IPS-NIHi11 (cell line): Measurements from ENCODE around the gene CLEC4G.
"Not testable (repeated sequence)": the region's sequence is repeated elsewhere in the genome, so short reads cannot be mapped to it uniquely, and the experiment has no call there.

Experiments used
- DNase-seq: peaks from one replicate; pipeline ENCODE4 v3.0.0; 2012; ENCODE audit warnings: mixed read lengths, low spot score

CLEC4G gene

DNA sequence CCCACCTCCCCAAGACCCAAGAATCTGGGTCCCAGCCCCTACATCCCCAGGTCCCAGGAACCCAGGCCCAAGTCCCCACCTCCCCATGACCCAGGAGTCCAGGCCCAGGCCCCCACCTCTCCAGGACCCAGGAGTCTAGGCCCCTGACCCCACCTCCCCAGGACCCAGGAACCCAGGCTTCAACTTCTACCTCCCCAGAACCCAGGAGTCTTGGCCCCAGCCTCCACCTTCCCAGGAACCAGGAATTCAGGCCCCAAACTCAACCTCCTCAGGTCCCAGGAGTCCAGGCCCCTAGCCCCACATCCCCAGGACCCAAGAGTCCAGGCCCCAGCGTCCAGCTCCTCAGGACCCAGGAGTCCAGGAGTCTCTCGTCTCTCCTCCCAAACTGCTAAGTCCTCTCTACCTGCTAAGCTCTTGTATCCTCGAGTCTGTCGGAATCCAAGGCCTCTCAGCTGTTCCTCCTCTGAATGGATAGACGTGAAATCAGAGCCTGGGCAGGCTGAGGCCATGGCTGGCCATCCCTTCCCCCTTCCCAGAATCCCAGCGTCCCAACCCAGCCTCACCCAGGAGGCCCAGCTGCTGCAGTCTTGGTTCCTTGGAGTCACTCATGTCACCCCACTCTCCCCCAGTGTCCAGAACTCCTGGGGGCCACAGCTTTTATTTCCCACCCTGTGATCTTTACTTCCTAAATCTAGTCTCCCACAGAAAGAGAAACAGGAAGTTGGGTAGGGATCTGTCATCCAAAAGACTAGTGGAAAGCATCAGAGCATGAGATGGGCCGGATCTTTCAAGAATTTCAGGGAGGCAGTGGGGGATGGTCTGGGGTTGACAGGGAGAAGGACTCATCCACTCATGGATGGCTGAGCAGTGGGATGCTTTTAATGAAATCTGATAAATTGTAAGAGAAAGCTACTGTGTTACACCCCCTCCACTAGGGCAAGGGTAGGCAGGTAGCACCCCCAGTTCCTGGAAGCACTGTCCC lies 15.3 kb upstream of the CLEC4G start, which contains the start of gene CD209:
TSS of gene CD209 (minus strand) at position 632 of the 982 bp plus-strand sequence. CDS start at position 609, 23 bp downstream.
- DNase-seq: no peak

DNA sequence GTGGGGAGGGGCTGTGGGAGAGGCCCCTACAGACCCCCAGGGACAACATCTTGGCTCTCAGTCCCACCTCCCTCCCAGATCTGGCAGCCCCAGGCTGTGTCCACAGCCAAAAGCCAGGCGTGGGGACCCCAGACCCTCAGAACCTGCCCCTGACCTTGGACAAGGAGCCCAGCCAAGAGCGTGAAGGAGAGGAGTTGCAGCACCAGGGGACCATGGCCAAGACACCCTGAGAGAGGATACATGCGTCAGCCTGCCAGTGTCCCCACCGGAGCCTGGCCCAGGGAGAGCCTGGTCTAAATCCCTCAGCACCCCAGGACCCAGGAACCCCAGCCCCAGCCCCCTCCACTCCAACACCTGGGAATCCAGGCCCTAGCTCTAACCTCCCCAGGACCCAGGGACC lies 14.4 kb upstream of the CLEC4G start:
- DNase-seq: not testable (repeated sequence)

DNA sequence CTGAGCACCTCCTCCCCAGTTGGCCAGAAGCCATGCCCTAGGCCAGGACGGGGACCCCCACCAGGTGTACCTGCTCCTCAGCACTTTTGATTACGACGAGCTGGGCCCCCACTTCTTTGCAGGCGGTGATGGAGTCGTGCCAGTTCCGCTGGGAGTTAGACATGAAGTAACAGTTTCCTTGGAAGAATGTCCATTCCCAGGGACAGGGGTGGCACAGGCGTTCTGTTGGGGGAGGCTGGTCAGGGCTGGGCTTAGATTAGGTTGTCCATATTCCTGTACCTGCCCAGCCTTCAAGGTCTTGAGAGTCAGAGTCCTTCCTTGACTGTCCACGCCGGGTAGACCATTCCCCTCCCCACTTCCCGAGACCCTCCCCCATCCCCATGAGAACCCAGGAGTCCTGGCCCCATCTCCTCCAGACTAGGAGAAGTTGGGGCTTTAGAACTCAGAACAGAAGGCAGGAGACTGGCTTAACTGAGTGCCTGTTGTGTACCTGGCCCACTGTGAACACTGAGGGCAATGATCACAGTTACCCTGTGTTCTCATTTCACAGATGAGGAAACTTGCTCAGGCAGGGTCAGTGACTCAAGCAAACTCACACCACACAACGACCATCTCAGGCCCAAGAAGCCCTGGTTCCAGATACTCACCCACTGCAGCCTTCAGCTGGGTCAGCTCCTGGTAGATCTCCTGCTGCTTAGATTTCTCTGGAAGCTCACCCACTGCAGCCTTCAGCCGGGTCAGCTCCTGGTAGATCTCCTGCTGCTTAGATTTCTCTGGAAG lies 13.2 kb upstream of the CLEC4G start:
- no peak for DNase-seq

DNA sequence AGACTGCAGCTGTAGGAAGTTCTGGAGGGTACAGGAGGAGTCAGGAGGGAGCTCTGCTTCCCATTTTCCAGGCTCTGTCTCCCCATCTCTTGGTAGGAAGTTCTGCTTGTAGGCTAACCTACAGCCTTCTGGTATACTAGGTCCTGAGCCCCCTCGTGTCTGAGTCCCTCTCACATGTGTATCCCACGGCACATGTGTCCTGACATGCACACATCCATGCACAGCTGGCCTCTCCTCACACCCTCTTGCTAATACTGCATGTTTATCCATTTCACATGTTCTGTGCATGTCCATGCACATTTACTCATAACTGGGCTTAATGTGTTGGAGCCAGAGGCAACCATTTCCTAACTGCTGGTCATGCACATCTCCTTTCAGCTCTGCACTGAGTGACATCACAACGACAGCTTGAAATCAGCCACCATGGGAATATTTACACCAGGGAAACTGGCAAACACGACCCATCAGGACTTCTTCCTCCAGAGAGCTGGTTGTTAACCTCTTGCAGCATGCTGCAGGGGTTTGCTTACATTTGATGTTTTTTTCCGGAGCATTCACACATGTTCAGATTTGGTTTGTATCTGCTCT lies 12.4 kb upstream of the CLEC4G start:
- DNase-seq: no peak

DNA sequence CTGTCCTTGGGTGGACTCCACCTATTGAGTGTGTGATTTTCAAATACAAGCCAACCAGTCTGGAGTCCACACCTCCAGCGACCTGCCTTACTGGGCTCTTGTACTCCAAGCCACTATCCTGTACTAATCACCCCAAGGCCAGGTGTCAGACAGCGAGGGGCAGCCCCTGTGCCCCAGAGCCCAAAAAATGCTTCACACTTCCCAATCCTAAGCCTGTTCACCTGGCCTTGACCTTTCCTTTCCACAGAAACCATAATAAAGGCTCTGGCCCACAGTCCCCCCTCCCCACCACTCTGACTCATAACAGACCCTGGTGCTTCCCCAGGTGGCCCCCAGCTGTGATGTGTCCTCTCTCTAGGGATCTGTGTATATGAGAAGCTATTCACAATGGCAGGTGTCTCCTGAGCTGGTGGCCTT lies 11.5 kb upstream of the CLEC4G start:
- DNase-seq: no peak

DNA sequence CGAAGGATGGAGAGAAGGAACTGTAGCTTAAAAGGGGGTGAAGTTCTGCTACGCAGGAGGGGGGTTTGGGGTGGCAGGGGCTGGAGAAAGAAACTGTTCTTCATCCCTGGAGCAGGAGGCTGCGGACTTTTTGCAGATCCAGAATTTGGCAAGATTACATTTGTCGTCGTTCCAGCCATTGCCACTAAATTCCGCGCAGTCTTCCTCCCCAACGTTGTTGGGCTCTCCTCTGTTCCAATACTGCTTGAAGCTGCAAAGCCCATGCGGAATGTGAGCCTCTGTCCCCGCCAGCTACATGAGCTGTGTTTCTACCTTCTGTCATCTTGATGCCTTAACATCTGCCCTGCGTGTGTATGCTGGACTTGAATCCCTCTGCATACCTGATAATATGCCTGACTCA lies 11.1 kb upstream of the CLEC4G start:
- DNase-seq: no peak

DNA sequence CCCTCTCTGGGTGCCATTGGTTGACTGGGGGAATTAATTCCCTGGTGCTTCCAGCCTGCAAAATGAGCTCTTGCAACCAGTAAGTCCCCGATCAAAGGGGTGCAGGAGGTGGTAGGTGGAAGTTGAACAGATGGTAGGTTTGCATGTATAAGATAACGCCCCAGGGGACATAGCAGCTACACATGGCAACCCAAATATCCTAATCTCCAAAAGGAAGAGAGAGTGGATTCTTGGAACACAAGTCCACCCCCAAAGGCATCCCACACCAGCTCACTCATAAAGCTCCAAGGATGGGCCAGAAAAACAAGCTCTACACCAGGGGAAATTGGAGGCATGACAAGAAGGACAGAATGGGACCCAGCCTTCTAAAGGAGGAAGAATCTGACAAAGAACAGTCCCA lies 10.7 kb upstream of the CLEC4G start:
- no peak for DNase-seq

DNA sequence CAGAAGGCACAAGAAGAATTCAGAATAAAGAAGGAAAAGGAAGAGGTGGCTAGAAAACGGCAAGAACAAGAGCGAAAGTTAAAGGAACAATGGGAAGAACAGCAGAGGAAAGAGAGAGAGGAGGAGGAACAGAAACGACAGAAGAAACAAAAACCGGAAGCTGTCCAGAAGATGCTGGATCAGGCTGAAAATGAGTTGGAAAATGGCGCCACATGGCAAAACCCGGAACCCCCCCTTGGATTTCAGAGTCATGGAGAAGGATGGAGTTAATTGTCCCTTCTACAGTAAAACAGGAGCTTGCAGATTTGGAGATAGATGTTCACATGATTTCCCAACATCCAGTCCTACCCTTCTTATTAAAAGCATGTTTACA lies 8.8 kb upstream of the CLEC4G start:
- DNase-seq: no peak

DNA sequence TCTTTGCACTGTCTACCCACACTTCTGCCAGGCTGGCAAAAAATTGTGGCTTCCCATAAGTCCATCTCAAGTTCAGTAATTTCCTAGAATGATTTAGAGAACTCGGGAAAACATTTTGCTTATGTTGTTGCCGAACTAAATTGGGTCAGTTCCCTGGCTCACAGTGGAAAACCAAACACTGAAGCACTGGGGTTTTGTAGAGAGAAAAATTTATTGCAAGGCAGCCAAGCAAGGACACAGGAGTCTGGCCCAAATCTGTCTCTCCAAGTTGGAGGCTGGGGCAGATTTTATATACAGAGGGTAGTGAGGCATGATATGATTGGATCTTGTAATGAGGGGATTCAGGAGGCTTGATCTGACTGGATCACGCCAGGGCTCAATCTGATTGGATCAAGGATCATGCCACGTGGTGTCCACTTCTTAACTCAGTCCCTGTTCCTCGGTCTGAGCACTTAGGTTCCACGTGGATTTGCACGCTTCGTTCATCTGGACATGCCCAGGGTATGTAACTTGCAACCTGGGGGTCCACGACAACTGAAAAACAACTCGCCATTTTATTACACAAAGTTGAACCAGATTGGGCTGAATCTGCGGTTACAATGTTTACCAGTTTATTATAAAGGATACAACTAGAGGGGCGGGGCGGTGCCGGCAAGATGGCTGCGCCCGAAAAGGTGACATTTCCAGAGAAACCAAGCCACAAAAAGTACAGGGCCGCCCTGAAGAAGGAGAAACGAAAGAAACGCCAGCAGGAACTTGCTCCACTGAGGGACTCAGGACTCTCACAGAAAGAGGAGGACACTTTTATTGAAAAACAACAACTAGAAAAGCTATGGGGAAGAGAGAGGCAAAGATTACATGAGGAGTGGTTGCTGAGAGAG lies 8.1 kb upstream of the CLEC4G start:
- peak; percentile 1 for DNase-seq

DNA sequence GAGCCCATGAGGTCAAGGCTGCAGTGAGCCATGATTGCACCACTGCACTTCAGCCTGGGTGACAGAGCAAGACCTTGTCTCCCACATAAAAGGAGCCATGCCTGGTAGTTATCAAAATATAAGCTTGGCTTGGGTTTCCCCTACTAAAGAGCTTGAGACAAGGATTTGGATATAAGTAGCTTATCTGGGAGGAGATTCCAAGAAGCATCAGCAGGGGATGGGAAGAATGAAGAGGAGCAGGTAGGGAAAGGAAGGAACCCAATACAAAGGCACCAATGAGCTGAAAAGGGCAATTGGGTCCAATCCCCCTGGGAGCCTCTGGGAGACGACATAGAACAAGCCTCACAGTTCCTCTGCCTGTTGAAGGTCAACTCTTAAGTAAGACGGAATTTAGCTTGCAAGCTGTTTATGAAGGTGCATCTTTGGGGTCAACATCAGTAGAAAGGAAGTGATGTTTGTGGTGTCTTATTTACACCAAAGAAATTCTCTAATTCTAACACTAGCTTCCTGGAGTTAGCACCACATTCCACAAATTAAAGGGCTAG lies 7.4 kb upstream of the CLEC4G start:
- DNase-seq: no peak

DNA sequence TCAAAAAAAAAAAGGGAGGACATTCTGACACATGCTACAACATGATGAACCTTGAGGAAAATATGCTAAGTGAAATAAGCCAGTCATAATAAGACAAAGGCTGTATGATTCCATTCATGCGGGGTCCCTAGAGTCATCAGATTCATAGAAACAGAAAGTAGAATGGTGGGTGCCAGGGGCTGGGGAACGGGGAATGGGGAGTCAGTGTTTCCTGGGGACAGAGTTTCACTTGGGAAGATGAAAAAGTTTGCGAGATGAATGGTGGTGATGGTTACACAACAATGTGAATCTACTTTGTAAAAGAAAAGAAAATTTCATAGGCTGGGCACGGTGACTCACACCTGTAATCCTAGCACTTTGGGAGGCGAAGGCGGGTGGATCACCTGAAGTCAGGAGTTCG lies 6.1 kb upstream of the CLEC4G start:
- no peak for DNase-seq

DNA sequence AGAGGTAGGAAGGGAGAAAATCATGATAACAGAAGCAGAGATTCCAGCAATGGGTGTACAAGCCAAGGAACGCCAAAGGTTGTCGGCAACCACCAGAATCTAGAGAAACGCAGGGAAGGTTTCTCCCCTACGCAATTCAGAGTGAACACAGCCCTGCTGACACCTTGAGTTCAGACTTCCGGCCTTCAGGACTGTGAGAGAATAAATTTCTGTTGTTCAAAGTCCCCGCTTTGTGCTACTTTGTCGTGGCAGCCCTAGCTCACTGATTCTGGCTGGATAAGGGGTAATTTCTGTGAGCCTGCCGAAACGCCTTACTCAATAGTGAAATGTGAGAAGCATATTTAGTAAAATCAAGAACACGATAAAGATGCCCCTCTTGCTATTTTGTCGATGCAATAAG lies 5.3 kb upstream of the CLEC4G start:
- DNase-seq: no peak

DNA sequence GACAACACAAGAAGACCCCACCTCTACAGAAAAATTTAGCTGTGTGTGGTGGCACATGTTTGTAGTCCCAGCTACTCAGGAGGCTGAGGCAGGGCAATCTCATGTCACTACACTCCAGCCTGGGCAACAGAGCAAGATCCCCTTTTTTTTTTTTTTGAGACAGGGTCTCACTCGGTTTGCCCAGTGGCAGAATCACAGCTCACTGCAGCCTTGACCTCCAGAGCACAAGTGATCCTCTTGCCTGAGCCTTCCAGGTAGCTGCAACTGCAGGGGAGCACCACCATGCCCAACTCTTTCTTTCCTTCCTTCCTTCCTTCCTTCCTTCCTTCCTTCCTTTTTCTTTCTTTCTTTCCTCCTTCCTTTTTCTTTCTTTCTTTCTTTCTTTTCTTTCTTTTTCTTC lies 4.2 kb upstream of the CLEC4G start:
- DNase-seq: no peak

DNA sequence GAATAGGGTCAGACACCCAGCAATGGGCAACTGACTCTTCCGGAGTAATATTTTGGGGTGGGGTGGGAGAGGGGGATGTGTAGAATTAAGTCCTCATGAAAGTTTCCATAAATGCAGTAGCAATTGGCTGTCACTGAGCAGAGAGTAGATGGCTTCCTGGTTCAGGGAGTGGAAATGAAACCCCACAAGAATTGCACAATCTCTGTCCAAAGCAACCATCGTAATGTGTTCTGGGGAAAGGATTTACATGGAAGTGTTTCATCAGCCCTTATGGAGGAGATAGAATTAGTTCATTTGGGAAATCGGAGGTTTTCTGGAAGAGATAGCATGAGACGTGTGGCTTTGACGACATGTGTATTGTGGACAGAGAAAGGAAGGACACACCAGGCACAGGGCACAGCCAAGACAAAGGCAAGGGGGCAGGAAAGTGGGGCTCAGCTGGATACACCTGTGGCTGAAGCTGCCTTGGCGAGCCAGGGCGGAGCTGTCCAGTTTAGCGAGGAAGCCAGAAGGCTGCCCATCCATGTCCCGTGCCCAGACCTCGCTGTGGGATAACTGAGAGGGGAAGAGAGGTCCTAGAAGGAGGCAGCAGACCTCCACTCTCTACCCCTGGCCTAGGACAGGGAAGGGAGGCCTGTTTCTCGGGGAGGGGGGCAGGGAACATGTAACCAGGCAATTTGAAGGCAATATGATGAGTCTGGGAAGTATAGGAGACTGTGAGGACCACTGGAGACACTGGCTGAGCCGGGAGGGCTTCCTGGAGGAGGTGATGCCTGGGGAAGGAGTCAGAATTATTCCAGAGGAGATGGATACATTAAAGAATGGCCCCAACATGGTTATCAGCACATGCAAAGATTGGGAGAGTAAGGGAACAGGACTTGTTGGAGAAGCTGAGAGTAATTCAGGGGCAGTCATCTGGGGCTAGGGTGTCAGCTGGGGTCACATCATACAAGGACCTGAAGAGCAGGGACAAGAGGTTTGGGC lies 2.6 kb upstream of the CLEC4G start:
- no peak for DNase-seq

DNA sequence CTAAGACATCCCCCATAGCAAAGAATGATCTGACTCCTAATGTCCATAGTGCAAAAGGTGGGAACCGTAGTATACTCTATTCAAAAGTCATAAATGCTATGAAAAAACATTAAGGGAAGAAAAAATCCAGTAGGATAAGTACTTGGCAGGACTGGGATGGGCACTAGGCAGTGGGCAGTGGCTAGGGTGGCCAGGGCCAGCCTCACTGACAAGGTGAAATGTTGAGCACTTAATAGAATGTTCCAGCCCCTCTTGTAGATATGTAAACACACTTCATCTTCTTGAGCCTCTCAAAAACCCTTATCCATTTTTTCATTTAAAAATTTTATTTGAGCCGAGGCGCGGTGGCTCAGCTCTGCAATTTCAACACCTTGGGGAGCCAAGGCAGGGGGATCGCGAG lies 1.5 kb upstream of the CLEC4G start:
- DNase-seq: no peak

DNA sequence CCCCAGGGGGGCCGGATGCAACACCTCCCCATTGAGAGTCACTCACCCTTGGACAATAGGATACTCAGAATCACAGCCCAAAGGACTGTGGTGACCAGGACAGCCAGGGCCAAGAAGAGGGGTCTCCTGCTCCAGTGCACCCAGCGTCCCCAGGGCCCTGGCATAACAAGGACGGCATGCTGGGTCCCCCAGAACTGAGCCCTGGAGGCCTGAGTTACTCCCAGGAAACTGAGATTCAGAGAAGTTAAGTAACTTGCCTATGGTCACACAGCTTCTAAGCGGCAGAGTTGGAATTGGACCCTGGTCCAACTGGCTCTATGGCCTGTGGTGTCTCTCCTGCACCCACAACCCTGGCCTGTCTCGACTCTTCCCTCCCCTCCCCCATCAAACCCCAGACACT lies 295 bp downstream of the CLEC4G start:
- DNase-seq: no peak

DNA sequence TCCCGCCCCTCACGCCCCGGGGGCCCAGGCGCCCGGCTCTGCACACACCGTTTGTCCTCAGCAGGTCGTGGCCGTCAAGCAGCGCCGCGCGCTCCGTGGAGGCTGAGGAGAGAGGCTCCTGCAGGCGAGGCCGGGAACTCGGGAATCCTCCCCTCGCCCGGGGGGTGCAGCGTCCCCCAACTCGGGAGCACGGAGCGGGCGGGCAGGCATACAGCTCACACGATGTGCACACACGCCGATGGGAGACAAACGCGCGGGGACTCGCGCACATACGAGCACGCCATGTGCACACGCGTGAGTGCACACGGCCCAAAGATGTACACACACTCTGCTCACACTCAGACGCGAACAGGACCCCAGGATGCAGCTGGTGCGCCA lies 703 bp downstream of the CLEC4G start:
- DNase-seq: no peak

DNA sequence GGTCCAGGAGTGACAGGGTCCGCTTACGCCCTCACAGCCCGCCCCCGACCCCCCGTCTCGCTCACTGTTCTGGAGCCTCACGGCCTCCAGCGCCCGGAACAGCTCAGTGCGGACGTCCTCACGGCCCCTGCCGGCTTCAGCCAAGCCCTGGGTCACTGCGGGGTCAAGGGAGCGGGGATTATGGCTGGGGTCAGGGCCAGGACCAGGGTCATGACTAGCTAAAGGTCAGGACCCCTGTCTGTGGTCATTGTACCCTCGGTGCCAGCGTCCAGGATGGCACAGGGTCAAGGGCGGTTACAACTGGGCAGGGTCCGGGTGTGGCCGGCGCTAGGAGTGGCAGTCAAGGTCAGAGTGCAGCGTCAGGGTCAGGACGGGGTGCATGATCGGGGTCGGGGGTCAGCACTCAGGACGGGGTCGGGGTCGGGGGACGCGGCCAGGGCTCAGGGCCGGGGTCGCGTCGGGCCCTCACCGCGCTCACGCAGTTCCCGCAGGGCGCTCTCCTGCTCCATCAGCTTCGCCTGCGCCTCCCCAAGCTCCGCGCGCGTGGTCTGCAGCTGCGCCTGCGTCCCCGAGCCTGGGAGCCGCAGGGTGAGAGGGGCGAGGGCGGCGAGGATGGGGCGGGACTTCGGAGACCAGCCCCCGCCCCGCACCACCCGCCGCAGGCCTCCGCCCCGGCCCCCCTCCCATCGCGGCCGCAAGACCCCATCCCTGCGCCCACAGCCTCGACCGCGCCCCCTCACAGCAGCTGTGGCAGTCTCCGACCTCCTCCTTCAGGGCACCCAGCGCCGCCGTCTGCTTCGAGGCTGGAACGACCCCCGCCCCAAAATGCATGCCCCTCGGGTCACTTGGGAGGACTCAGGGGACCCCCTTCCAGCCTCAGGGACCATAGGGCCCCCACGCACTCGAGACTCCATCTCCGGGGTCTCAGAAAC lies 1.4 kb downstream of the CLEC4G start:
- no peak for DNase-seq

DNA sequence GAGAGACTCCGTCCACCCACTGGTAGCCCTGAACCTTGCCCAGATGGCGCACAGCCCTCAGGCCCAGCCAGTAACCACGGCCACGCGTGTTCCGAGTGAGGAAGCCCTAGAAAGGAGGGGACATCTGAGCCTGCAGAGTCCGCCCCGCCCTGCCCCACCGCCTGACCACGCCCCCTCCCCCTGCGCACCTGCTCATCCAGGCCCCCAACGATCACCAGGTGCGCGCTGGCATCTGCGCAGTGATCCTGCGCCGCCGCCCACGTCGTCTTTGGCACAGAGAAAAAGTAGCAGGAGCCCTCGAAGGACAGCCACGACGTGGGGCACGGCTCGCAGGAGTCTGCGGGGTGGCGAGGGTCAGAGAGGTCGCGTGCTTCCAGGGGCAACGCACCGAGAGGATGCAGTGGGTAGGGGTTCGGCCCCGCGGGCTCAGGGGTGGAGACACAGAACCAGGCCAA lies 2.1 kb downstream of the CLEC4G start:
- DNase-seq: peak; percentile 64
